Neural crest cell (in vitro differentiated cells): Measurements from ENCODE around the gene BEGAIN. TPM values are rescaled to one million over a fixed set of nuclear protein-coding genes. Genes with fewer than 3 reads are reported as not detected.

Source experiments
- DNase-seq: peaks from one replicate; pipeline ENCODE4 v3.0.0; 2021; ENCODE audit warnings: low read depth, mixed read lengths, low spot score
- H3K27ac Mint-ChIP-seq: one replicate; pipeline ENCODE4 v1.8.0; 2021; ENCODE audit warnings: mild to moderate bottlenecking, mixed read lengths; ENCODE audit not compliant: unreplicated experiment
- H3K27me3 Mint-ChIP-seq: 2 replicates; pipeline ENCODE4 v1.8.0; 2021; ENCODE audit warnings: low read depth, mild to moderate bottlenecking, mixed read lengths
- H3K36me3 Mint-ChIP-seq: 2 replicates; pipeline ENCODE4 v1.8.0; 2021; ENCODE audit warnings: low read depth, mild to moderate bottlenecking, mixed read lengths
- H3K4me1 Mint-ChIP-seq: 2 replicates; pipeline ENCODE4 v1.8.0; 2021; ENCODE audit warnings: mixed read lengths
- H3K4me3 Mint-ChIP-seq: one replicate; pipeline ENCODE4 v1.8.0; 2021; ENCODE audit warnings: mild to moderate bottlenecking, mixed read lengths
- H3K9me3 Mint-ChIP-seq: 2 replicates; pipeline ENCODE4 v1.8.0; 2021; ENCODE audit warnings: mixed read lengths
- CTCF ChIP-seq: fragments of 200-600 bp; sonication (generic); conservative IDR thresholded peaks from 2 replicates; pipeline ENCODE4 v1.5.0; 2021; ENCODE audit warnings: antibody characterized with exemption, mild to moderate bottlenecking
- long read RNA-seq: library from polyadenylated mRNA; unstranded; transcript quantifications from one replicate; pipeline ENCODE4 v2.0.0, GENCODE V29; 2020
- total RNA-seq: library from RNA; stranded (reverse); gene quantifications from 2 replicates; pipeline ENCODE4 v1.2.1, GENCODE V29; 2021

The BEGAIN gene
- 3.0 and 4.8 TPM in 2 replicates for total RNA-seq
- long read RNA-seq = 0 reads

- H3K4me3 Mint-ChIP-seq = peak within 1 kb of the TSS; percentile 70
- no peak within 1 kb of the TSS for H3K27ac Mint-ChIP-seq
- no peak for TF ChIP-seq CTCF
- H3K9me3 Mint-ChIP-seq = no peaks in the 10 kb centered on the region
- DNase-seq = no peak
- H3K4me1 Mint-ChIP-seq = no peaks in the 10 kb centered on the region
- peaks cover 45% of the 10 kb centered on the region for H3K27me3 Mint-ChIP-seq
- H3K36me3 Mint-ChIP-seq = no peaks in the 10 kb centered on the region
Measured at GRCh38 chr14:100587086-100587762, at the start of gene BEGAIN. TSS of gene BEGAIN (minus strand) at chr14:100587417. CDS start at chr14:100587290, 127 bp downstream.

GRCh38 chr14:100636559-100636958 is 49.3 kb upstream of the BEGAIN start:
- Mint-ChIP-seq H3K36me3 (no peaks in the 10 kb centered on the region), H3K4me1 (peaks cover 5% of the 10 kb centered on the region), H3K27ac (peak overlapping the region; percentile 30), H3K27me3 (no peaks in the 10 kb centered on the region), H3K9me3 (no peaks in the 10 kb centered on the region), H3K4me3 (no peak overlapping the region)
- no peak for TF ChIP-seq CTCF
- DNase-seq = no peak

- H3K27me3 Mint-ChIP-seq = no peaks in the 10 kb centered on the region
- H3K4me1 Mint-ChIP-seq = peaks cover 5% of the 10 kb centered on the region
Measured at GRCh38 chr14:100634026-100634425, 46.8 kb upstream of the BEGAIN start.

GRCh38 chr14:100633406-100633805 is 46.2 kb upstream of the BEGAIN start:
- no peaks in the 10 kb centered on the region for H3K9me3 Mint-ChIP-seq
- no peaks in the 10 kb centered on the region for H3K36me3 Mint-ChIP-seq
- TF ChIP-seq CTCF = no peak
- H3K27me3 Mint-ChIP-seq = no peaks in the 10 kb centered on the region
- H3K27ac Mint-ChIP-seq = no peak overlapping the region
- peaks cover 5% of the 10 kb centered on the region for H3K4me1 Mint-ChIP-seq
- no peak overlapping the region for H3K4me3 Mint-ChIP-seq
- DNase-seq = no peak

More at GRCh38 chr14:100634026-100634425, 46.8 kb upstream of the BEGAIN start:
- H3K27ac Mint-ChIP-seq = no peak overlapping the region
- TF ChIP-seq CTCF = no peak
- no peak for DNase-seq
- no peaks in the 10 kb centered on the region for H3K36me3 Mint-ChIP-seq
- no peaks in the 10 kb centered on the region for H3K9me3 Mint-ChIP-seq
- no peak overlapping the region for H3K4me3 Mint-ChIP-seq

GRCh38 chr14:100629696-100630095 is 42.5 kb upstream of the BEGAIN start:
- H3K9me3 Mint-ChIP-seq = no peaks in the 10 kb centered on the region
- DNase-seq = no peak

More at GRCh38 chr14:100629696-100630095, 42.5 kb upstream of the BEGAIN start:
- peak overlapping the region; percentile 27 for H3K27ac Mint-ChIP-seq
- no peaks in the 10 kb centered on the region for H3K4me1 Mint-ChIP-seq
- no peak for TF ChIP-seq CTCF
- no peak overlapping the region for H3K4me3 Mint-ChIP-seq
- no peaks in the 10 kb centered on the region for H3K36me3 Mint-ChIP-seq
- H3K27me3 Mint-ChIP-seq = peaks cover 4% of the 10 kb centered on the region
